K562 (cell line): Measurements from ENCODE around the gene MADCAM1.

ENCODE experiments used
- CHD1 ChIP-seq: fragments of 200-600 bp; sonication (generic); IDR thresholded peaks from one replicate; pipeline ENCODE4 v1.6.1; 2012; ENCODE audit warnings: mild to moderate bottlenecking, moderate library complexity, low read length, inconsistent platforms
- NFRKB ChIP-seq: fragments of 450-650 bp; IDR thresholded peaks from 2 replicates; pipeline ENCODE4 v1.6.1; 2016; ENCODE audit warnings: low read depth
- POLR2AphosphoS2 ChIP-seq: IDR thresholded peaks from 2 replicates; pipeline ENCODE4 v1.6.1; 2012; ENCODE audit warnings: low read length, improper control_type of control experiment
- SMARCA5 ChIP-seq: fragments of 450-650 bp; IDR thresholded peaks from 2 replicates; pipeline ENCODE4 v1.6.1; 2016
- TCF7L2 ChIP-seq: fragments of 150-350 bp; IDR thresholded peaks from 2 replicates; pipeline ENCODE4 v1.6.1; 2016; ENCODE audit warnings: low read depth, mild to moderate bottlenecking, low read length, moderate library complexity
- WHSC1 ChIP-seq: IDR thresholded peaks from one replicate; pipeline ENCODE4 v1.6.1; 2012; ENCODE audit warnings: low read length, control low read depth, inconsistent platforms
- ZNF263 ChIP-seq: sonication (generic); formaldehyde crosslinking; IDR thresholded peaks from 2 replicates; pipeline ENCODE4 v1.8.0; 2022; ENCODE audit warnings: mild to moderate bottlenecking, missing genetic modification reagents, borderline replicate concordance
- TF ChIP-seq, protein P1 (sequence below), 2 experiments: fragments of 250-450 bp in 1 of 2; fragments of 450-650 bp in 1 of 2; sonication (Bioruptor Pico) in 1 of 2; IDR thresholded peaks; 2 replicates each; pipeline versions ENCODE4 v1.6.1 to v1.8.0; 2016 to 2021; ENCODE audit warnings: mild to moderate bottlenecking in 2 of 2, moderate library complexity in 2 of 2, missing compliant biosample characterization in 1 of 2, missing genetic modification characterization in 1 of 2
- TF ChIP-seq, protein P2 (sequence below): sonication (generic); formaldehyde crosslinking; IDR thresholded peaks from 2 replicates; pipeline ENCODE4 v1.8.0; 2023; ENCODE audit warnings: mild to moderate bottlenecking, missing genetic modification reagents

DNA sequence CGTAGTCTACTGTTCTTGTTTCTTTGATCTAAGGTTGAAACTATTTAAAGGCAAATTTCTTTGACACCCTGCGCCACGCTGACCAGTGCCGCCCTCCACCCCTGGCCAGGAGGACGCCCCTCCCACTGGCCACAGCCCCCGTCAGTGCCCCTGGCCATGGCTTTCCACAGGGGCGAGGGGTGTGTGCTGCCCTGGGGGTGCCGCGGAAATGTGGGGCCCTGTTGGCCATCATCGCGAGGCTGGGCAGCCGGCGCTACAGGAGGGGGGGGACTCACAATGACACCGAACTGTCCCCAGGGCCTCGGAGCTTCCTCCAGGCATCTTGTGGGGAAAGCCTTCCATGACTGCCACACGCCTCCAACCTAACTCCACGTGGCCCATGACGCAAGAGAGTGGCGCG lies 46.4 kb upstream of the MADCAM1 start:
- TF ChIP-seq CHD1 (no peak), POLR2AphosphoS2 (no peak), TCF7L2 (no peak), ZNF263 (CRISPR knock-in tag) (no peak), WHSC1 (no peak), NFRKB (no peak), SMARCA5 (no peak)
- TF ChIP-seq, protein P1, sequence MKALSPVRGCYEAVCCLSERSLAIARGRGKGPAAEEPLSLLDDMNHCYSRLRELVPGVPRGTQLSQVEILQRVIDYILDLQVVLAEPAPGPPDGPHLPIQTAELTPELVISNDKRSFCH (CRISPR knock-in tag; IDR thresholded peaks at IDR 0.05) = no peak
- TF ChIP-seq, protein P1 (tag; IDR thresholded peaks at IDR 0.05) = no peak
- TF ChIP-seq, protein P2, sequence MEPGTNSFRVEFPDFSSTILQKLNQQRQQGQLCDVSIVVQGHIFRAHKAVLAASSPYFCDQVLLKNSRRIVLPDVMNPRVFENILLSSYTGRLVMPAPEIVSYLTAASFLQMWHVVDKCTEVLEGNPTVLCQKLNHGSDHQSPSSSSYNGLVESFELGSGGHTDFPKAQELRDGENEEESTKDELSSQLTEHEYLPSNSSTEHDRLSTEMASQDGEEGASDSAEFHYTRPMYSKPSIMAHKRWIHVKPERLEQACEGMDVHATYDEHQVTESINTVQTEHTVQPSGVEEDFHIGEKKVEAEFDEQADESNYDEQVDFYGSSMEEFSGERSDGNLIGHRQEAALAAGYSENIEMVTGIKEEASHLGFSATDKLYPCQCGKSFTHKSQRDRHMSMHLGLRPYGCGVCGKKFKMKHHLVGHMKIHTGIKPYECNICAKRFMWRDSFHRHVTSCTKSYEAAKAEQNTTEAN (CRISPR knock-in tag) = no peak
